H9 (cell line): ENCODE results near the gene SPECC1. TPM values are rescaled to one million over a fixed set of nuclear protein-coding genes. Genes with fewer than 3 reads are reported as not detected.

Experiments
- DNase-seq: peaks from one replicate; pipeline ENCODE4 v3.0.0-alpha.2; 2017
- H2AFZ ChIP-seq: one replicate; pipeline ENCODE4 v1.6.1; 2013; ENCODE audit warnings: mild to moderate bottlenecking, low read length, control low read depth, moderate library complexity
- H2AK5ac ChIP-seq: 2 replicates; pipeline ENCODE4 v1.6.1; 2013; ENCODE audit warnings: low read length, control low read depth, mixed read lengths; ENCODE audit not compliant: insufficient read length
- H2BK120ac ChIP-seq: one replicate; pipeline ENCODE4 v1.6.1; 2013; ENCODE audit warnings: low read depth, mild to moderate bottlenecking, low read length, control low read depth, inconsistent platforms; ENCODE audit not compliant: poor library complexity, severe bottlenecking
- H2BK12ac ChIP-seq: 2 replicates; pipeline ENCODE4 v1.6.1; 2013; ENCODE audit warnings: low read length, control low read depth, mixed read lengths, low read depth; ENCODE audit not compliant: insufficient read length
- H2BK15ac ChIP-seq: 2 replicates; pipeline ENCODE4 v1.6.1; 2013; ENCODE audit warnings: low read depth, low read length, control low read depth
- H2BK20ac ChIP-seq: one replicate; pipeline ENCODE4 v1.6.1; 2013; ENCODE audit warnings: low read depth, mild to moderate bottlenecking, low read length, control low read depth, inconsistent platforms; ENCODE audit not compliant: poor library complexity, severe bottlenecking
- H2BK5ac ChIP-seq: 2 replicates; pipeline ENCODE4 v1.6.1; 2013; ENCODE audit warnings: low read length, control low read depth, mixed read lengths; ENCODE audit not compliant: insufficient read length
- H3K14ac ChIP-seq: 2 replicates; pipeline ENCODE4 v1.6.1; 2013; ENCODE audit warnings: low read length, control low read depth; ENCODE audit not compliant: insufficient read depth
- H3K18ac ChIP-seq: 2 replicates; pipeline ENCODE4 v1.6.1; 2013; ENCODE audit warnings: low read depth, mild to moderate bottlenecking, mixed read lengths, low read length, control low read depth; ENCODE audit not compliant: insufficient read length
- H3K23ac ChIP-seq: 2 replicates; pipeline ENCODE4 v1.6.1; 2013; ENCODE audit warnings: low read length, control low read depth, mixed read lengths, low read depth; ENCODE audit not compliant: insufficient read length
- H3K23me2 ChIP-seq: 2 replicates; pipeline ENCODE4 v1.6.1; 2013; ENCODE audit warnings: low read depth, mild to moderate bottlenecking, mixed read lengths, low read length, control low read depth; ENCODE audit not compliant: insufficient read length, poor library complexity, severe bottlenecking
- H3K27ac ChIP-seq: 2 replicates; pipeline ENCODE4 v1.5.1; 2013; ENCODE audit warnings: low read length, control low read depth, mixed read lengths, low read depth; ENCODE audit not compliant: insufficient read length
- H3K27me3 ChIP-seq: 2 replicates; pipeline ENCODE4 v1.6.1; 2013; ENCODE audit warnings: low read length, control low read depth, inconsistent platforms; ENCODE audit not compliant: insufficient read depth
- H3K4ac ChIP-seq: 2 replicates; pipeline ENCODE4 v1.6.1; 2013; ENCODE audit warnings: low read depth, mild to moderate bottlenecking, control low read depth, inconsistent platforms, low read length, moderate library complexity
- H3K4me1 ChIP-seq: 2 replicates; pipeline ENCODE4 v1.6.1; 2013; ENCODE audit warnings: low read length, control low read depth, inconsistent platforms; ENCODE audit not compliant: insufficient read depth
- H3K4me2 ChIP-seq: 2 replicates; pipeline ENCODE4 v1.6.1; 2013; ENCODE audit warnings: low read length, control low read depth, mixed read lengths; ENCODE audit not compliant: insufficient read length, insufficient read depth
- H3K56ac ChIP-seq: 2 replicates; pipeline ENCODE4 v1.6.1; 2013; ENCODE audit warnings: low read depth, mild to moderate bottlenecking, mixed read lengths, low read length, control low read depth; ENCODE audit not compliant: insufficient read length
- H3K79me1 ChIP-seq: 2 replicates; pipeline ENCODE4 v1.6.1; 2013; ENCODE audit warnings: low read depth, mild to moderate bottlenecking, moderate library complexity, low read length, control low read depth, inconsistent platforms; ENCODE audit not compliant: insufficient read depth, poor library complexity, severe bottlenecking
- H3K79me2 ChIP-seq: 2 replicates; pipeline ENCODE4 v1.6.1; 2013; ENCODE audit warnings: low read length, control low read depth, inconsistent platforms; ENCODE audit not compliant: insufficient read depth
- H3K9ac ChIP-seq: 2 replicates; pipeline ENCODE4 v1.6.1; 2013; ENCODE audit warnings: low read length, control low read depth, mixed read lengths; ENCODE audit not compliant: insufficient read length; ENCODE audit errors: extremely low read depth
- H3K9me3 ChIP-seq: one replicate; pipeline ENCODE4 v1.6.1; 2013; ENCODE audit warnings: low read depth, low read length, inconsistent platforms; ENCODE audit not compliant: control insufficient read depth
- H3T11ph ChIP-seq: one replicate; pipeline ENCODE4 v1.6.1; 2013; ENCODE audit warnings: mild to moderate bottlenecking, low read length, control low read depth, inconsistent platforms
- H4K20me1 ChIP-seq: one replicate; pipeline ENCODE4 v1.6.1; 2013; ENCODE audit not compliant: control insufficient read depth, insufficient read length, insufficient read depth
- H4K5ac ChIP-seq: 2 replicates; pipeline ENCODE4 v1.6.1; 2013; ENCODE audit warnings: low read depth, mild to moderate bottlenecking, mixed read lengths, low read length, control low read depth; ENCODE audit not compliant: insufficient read length
- H4K8ac ChIP-seq: replicated peaks from 2 replicates; pipeline ENCODE4 v1.6.1; 2013; ENCODE audit warnings: low read length, control low read depth, mixed read lengths, low read depth; ENCODE audit not compliant: insufficient read length
- H4K91ac ChIP-seq: 2 replicates; pipeline ENCODE4 v1.6.1; 2013; ENCODE audit warnings: low read depth, mild to moderate bottlenecking, moderate library complexity, mixed read lengths, low read length, control low read depth; ENCODE audit not compliant: insufficient read length
- H3K27ac Mint-ChIP-seq, 3 experiments: 2 replicates in 2 of 3; 3 replicates in 1 of 3; pipeline ENCODE4 v1.8.0; 2020 to 2021; ENCODE audit warnings: mixed read lengths in 3 of 3, mild to moderate bottlenecking in 1 of 3, moderate library complexity in 1 of 3
- H3K27me3 Mint-ChIP-seq: 2 replicates; pipeline ENCODE4 v1.8.0; 2021; ENCODE audit warnings: low read depth, mild to moderate bottlenecking, moderate library complexity, mixed read lengths
- H3K36me3 Mint-ChIP-seq, 3 experiments: 2 replicates in 2 of 3; 3 replicates in 1 of 3; pipeline ENCODE4 v1.8.0; 2020 to 2021; ENCODE audit warnings: low read depth in 3 of 3, mixed read lengths in 3 of 3; ENCODE audit not compliant: insufficient read depth in 1 of 3
- H3K4me1 Mint-ChIP-seq, 2 experiments: 2 replicates each; pipeline ENCODE4 v1.8.0; 2020; ENCODE audit warnings: mixed read lengths in 2 of 2
- H3K4me3 Mint-ChIP-seq, 2 experiments: 2 replicates in 1 of 2; 3 replicates in 1 of 2; pipeline ENCODE4 v1.8.0; 2020 to 2021; ENCODE audit warnings: mild to moderate bottlenecking in 2 of 2, mixed read lengths in 2 of 2, moderate library complexity in 1 of 2
- H3K9me3 Mint-ChIP-seq, 2 experiments: 2 replicates in 1 of 2; 3 replicates in 1 of 2; pipeline ENCODE4 v1.8.0; 2020; ENCODE audit warnings: mild to moderate bottlenecking in 2 of 2, mixed read lengths in 2 of 2, moderate library complexity in 1 of 2
- CTCF ChIP-seq: fragments of 200-600 bp; sonication (generic); conservative IDR thresholded peaks from 3 replicates; pipeline ENCODE4 v1.8.0; 2021; ENCODE audit warnings: antibody characterized with exemption, mild to moderate bottlenecking
- WGBS: extraction: QIAGEN DNeasy Blood & Tissue Kit; methylation state at CpG from one replicate; pipeline ENCODE4 v1.1.7; 2013; ENCODE audit warnings: missing lambda C conversion rate, low lambda C conversion rate, mixed read lengths; ENCODE audit not compliant: insufficient read length; ENCODE audit errors: extremely low coverage; 5-methylcytosine and 5-hydroxymethylcytosine counted together
- total RNA-seq: library from RNA; stranded (reverse); gene quantifications from 2 replicates; pipeline ENCODE4 v1.2.1, GENCODE V29; 2021

Gene SPECC1
- total RNA-seq, 1 experiment from 2014 or later, result 65.7 TPM

DNA sequence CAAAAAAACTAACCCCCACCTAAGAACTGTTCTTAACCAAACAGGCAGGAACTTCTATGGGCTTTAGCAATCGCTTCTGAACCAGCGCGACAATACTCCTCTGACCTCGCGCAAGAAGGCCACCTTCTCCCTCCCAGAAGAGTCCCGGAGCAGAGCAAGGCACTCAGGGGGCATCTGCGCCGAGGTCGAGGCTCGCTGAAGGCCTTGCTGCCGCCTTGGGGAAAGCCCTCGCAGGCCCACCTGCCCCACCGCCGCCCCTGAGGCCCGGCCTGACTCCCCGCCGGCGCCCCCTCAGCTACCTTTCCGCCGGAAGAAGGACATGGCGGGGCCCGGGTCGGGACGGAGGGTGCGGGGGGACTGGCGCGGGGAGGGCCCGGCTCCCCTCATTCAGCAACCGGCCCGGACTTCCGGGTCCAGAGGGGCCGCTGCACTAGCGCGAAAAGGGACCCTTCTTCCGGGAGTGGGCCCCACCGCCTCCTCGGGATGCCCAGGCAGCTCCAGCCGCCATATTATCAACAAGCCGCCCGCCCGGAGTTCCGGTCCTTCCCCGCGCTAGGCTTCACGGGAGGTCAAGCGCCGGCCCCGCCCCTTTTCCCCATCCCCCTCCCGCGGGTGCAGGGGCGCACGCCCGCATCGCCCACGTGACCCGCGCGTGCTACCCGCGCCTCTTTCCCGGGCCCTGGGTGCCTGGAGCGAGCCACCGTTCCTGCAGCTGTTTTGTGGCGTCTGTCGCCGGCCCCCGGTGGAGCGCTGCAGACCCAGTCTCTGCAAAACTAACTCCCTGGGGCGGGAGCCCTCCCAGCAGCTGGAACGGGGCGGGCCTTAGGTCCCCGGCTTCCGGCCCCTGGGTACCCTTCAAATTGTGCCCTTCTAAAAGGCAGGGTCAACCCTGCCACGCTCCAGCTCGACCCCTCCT is 31.6 kb upstream of the SPECC1 start, which contains the start of gene AKAP10:
AKAP10 (minus strand) TSS at position 536 of the 916 bp plus-strand sequence; CDS start at position 387, 149 bp downstream.
- H3K9ac ChIP-seq, result peak within 1 kb of the TSS; percentile 96
- H3K23ac ChIP-seq, result no peak within 1 kb of the TSS
- peak within 1 kb of the TSS; percentile 65 for H2BK5ac ChIP-seq
- peak within 1 kb of the TSS; percentile 98 for H3K14ac ChIP-seq
- no peaks in the 10 kb centered on the region for H3K9me3 ChIP-seq
- Mint-ChIP-seq H3K4me1 (peaks cover 24 to 27% of the 10 kb centered on the region in 2 experiments), H3K27me3 (peaks cover 5% of the 10 kb centered on the region), H3K4me3 (peak within 1 kb of the TSS; percentile 91 to 95), H3K9me3 (peaks cover 8% of the 10 kb centered on the region in 2 experiments), H3K36me3 (peaks cover 15 to 36% (median 29%) of the 10 kb centered on the region in 3 experiments), H3K27ac (peak within 1 kb of the TSS; percentile 97 to 99 (median 98))
- H2BK120ac ChIP-seq, result peak within 1 kb of the TSS; percentile 89
- H3T11ph ChIP-seq, result no peak within 1 kb of the TSS
- H2AK5ac ChIP-seq, result no peak within 1 kb of the TSS
- peaks cover 10% of the 10 kb centered on the region for H3K79me1 ChIP-seq
- no peaks in the 10 kb centered on the region for H4K20me1 ChIP-seq
- no peak within 1 kb of the TSS for H4K91ac ChIP-seq
- no peaks in the 10 kb centered on the region for H3K23me2 ChIP-seq
- no peak within 1 kb of the TSS for H3K4ac ChIP-seq
- H2BK15ac ChIP-seq, result no peak within 1 kb of the TSS
- TF ChIP-seq CTCF, result no peak
- H2BK20ac ChIP-seq, result no peak within 1 kb of the TSS
- H3K27me3 ChIP-seq, result no peaks in the 10 kb centered on the region
- H3K27ac ChIP-seq, result peak within 1 kb of the TSS; percentile 57
- DNase-seq, result peak; percentile 97
- H4K8ac ChIP-seq, result no peak within 1 kb of the TSS
- no peak within 1 kb of the TSS for H4K5ac ChIP-seq
- no peak within 1 kb of the TSS for H2AFZ ChIP-seq
- WGBS, result no CpG with 5 or more reads among the region's 75 CpGs
- H3K79me2 ChIP-seq, result peaks cover 37% of the 10 kb centered on the region
- H2BK12ac ChIP-seq, result no peak within 1 kb of the TSS
- H3K4me1 ChIP-seq, result no peaks in the 10 kb centered on the region
- H3K56ac ChIP-seq, result no peak within 1 kb of the TSS
- H3K4me2 ChIP-seq, result peak within 1 kb of the TSS; percentile 59
- peak within 1 kb of the TSS; percentile 95 for H3K18ac ChIP-seq
